Hindlimb muscle (tissue), 1 donor: Measurements from ENCODE around the gene SMIM27. TPM values are rescaled to one million over a fixed set of nuclear protein-coding genes. Genes with fewer than 3 reads are reported as not detected.
"Not testable (repeated sequence)": the region's sequence is repeated elsewhere in the genome, so short reads cannot be mapped to it uniquely, and the experiment has no call there.

Experiments
- DNase-seq: peaks from one replicate; pipeline ENCODE4 v3.0.0-alpha.2; 2013
- polyA plus RNA-seq: library from polyadenylated mRNA; unstranded; fragments of 120-200 nt; gene quantifications from one replicate; pipeline ENCODE4 v1.2.1, GENCODE V29; 2013; ENCODE audit not compliant: insufficient read length

The SMIM27 gene
- polyA plus RNA-seq, 1 donor: 10.7 TPM

GRCh38 chr9:32558408-32558934 lies 6.3 kb downstream of the SMIM27 start:
- no peak for DNase-seq

- no peak for DNase-seq
These were observed 13.8 kb downstream of the SMIM27 start for GRCh38 chr9:32565967-32566366.

GRCh38 chr9:32566770-32567169 lies 14.6 kb downstream of the SMIM27 start:
- no peak for DNase-seq

GRCh38 chr9:32570262-32570661 lies 18.1 kb downstream of the SMIM27 start:
- DNase-seq: no peak

- no peak for DNase-seq
These were observed 20.1 kb downstream of the SMIM27 start for GRCh38 chr9:32571969-32572899.

- DNase-seq: peak; percentile 96
These were observed 20.9 kb downstream of the SMIM27 start, which contains the start of gene NDUFB6 for GRCh38 chr9:32572900-32573523. Gene NDUFB6 (minus strand): TSS chr9:32573159. CDS start chr9:32573060, 99 bp downstream.

GRCh38 chr9:32573821-32574220 lies 21.7 kb downstream of the SMIM27 start:
- DNase-seq: no peak

- no peak for DNase-seq
These were observed 22.7 kb downstream of the SMIM27 start for GRCh38 chr9:32574858-32575257.

- no peak for DNase-seq
These were observed 25.2 kb downstream of the SMIM27 start for GRCh38 chr9:32577316-32577715.

- DNase-seq: no peak
These were observed 26.8 kb downstream of the SMIM27 start for GRCh38 chr9:32578976-32579375.

- peak; percentile 49 for DNase-seq
These were observed 27.7 kb downstream of the SMIM27 start for GRCh38 chr9:32579706-32580331.

- no peak for DNase-seq
These were observed 28.6 kb downstream of the SMIM27 start for GRCh38 chr9:32580631-32581300.

GRCh38 chr9:32581512-32582143 lies 29.5 kb downstream of the SMIM27 start:
- peak; percentile 24 for DNase-seq

GRCh38 chr9:32584784-32585183 lies 32.7 kb downstream of the SMIM27 start:
- DNase-seq: no peak

GRCh38 chr9:32587901-32588300 lies 35.8 kb downstream of the SMIM27 start:
- DNase-seq: no peak

GRCh38 chr9:32589083-32589723 lies 37.1 kb downstream of the SMIM27 start:
- peak; percentile 39 for DNase-seq

- DNase-seq: no peak
These were observed 38.3 kb downstream of the SMIM27 start for GRCh38 chr9:32590476-32590875.

GRCh38 chr9:32590898-32591297 lies 38.8 kb downstream of the SMIM27 start:
- no peak for DNase-seq

- no peak for DNase-seq
These were observed 44.2 kb downstream of the SMIM27 start for GRCh38 chr9:32596096-32596865.

GRCh38 chr9:32596936-32597335 lies 44.8 kb downstream of the SMIM27 start:
- DNase-seq: no peak

GRCh38 chr9:32599021-32599420 lies 46.9 kb downstream of the SMIM27 start:
- DNase-seq: not testable (repeated sequence)
